Glomerular endothelial cell (primary cell): Measurements from ENCODE around the gene CEP295NL. TPM values are rescaled to one million over a fixed set of nuclear protein-coding genes. Genes with fewer than 3 reads are reported as not detected.
"Not testable (repeated sequence)": the region's sequence is repeated elsewhere in the genome, so short reads cannot be mapped to it uniquely, and the experiment has no call there.

ENCODE experiments used
- DNase-seq: peaks from one replicate; pipeline ENCODE4 v3.0.0-alpha.2; 2011; ENCODE audit warnings: low read depth, low spot score; ENCODE audit errors: extremely low read depth
- total RNA-seq: library from RNA; depleted of rRNA; stranded (reverse); fragments of >200 nt; gene quantifications from 2 replicates; pipeline ENCODE4 v1.2.3, GENCODE V29; 2015

Gene CEP295NL
- total RNA-seq, 1 donor from 2014 or later: 3.7 TPM

DNA sequence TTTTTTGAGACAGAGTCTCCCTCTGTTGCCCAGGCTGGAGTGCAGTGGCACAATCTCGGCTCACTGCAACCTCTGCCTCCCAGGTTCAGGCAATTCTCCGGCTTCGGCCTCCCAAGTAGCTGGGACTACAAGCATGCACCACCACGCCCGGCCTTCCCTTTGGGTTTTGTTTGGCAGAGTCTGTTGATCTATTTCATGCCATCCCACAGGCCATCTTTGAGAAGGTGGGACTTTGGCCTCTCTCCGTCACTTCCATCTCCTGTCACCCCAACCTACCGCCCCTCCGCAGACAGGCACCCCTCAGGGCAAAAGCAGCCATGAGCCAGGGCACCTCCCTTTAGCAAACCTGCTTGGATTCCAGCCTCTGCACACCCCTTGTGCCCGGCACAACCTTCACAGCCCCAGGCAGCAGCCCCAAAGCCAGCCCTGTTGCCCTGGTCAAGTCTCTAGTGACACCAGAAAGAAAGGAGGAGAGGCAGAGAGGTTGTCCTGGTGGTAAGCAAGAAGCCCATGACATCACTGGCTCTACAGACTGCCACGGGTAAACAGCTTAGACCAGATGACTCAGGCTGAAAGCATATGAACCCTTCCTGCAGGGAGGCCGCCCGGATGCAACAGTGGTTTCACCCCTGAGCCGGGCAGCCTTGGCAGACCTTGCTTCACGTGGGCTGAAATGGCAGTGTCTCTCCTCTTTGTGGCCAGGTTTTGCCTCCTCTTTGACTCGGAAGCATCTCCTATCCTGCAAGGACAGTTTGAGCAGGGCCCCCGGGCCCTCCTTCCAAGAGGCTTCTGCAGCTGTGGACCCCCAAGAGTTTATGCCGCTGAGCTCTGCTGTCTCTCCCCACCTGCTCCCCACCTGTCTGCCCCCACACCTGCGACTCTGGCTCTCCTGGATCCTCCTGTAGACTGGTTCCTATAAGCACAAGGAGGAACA, 30.3 kb upstream of the CEP295NL start:
- DNase-seq: peak; percentile 90

DNA sequence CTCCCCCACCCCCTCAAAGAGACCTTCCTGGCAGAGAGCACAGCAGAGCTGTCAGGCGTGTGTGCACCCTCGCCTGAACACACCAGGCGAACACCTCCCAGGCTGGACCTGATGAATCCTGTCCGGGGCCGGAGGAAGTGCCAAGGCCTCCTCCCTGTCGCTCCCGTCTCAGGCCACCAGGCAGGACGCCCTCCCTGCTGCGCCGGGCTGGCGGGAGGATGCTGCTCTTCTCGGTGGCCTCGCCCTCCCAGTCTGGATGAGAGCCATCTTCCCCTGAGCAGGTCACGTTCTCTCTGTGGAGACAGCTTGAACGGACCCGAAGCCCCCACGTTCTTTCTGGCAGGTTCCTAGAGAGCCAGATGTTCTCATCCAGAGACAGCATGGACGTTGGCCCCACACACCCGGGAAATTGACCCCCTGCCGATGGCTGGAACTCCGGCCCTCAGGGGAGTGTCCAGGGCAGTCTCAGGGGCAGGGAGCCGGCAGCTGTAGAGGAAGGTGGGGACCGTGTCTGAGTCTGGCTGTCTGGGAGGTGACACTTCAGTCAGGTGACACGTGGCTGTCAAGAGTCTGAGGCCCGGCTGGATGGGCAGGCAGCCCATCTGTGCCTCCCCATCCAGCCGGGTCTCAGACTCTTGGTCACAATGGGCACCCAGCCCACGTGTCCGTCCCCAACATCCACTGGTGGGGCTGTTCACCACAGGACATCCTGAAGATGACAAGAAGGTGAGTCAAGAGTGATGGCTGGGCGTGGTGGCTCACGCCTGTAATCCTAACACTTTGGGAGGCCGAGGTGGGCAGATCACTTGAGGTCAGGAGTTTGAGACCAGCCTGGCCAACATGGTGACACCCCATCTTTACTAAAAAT, 27.1 kb upstream of the CEP295NL start:
- DNase-seq: no peak

DNA sequence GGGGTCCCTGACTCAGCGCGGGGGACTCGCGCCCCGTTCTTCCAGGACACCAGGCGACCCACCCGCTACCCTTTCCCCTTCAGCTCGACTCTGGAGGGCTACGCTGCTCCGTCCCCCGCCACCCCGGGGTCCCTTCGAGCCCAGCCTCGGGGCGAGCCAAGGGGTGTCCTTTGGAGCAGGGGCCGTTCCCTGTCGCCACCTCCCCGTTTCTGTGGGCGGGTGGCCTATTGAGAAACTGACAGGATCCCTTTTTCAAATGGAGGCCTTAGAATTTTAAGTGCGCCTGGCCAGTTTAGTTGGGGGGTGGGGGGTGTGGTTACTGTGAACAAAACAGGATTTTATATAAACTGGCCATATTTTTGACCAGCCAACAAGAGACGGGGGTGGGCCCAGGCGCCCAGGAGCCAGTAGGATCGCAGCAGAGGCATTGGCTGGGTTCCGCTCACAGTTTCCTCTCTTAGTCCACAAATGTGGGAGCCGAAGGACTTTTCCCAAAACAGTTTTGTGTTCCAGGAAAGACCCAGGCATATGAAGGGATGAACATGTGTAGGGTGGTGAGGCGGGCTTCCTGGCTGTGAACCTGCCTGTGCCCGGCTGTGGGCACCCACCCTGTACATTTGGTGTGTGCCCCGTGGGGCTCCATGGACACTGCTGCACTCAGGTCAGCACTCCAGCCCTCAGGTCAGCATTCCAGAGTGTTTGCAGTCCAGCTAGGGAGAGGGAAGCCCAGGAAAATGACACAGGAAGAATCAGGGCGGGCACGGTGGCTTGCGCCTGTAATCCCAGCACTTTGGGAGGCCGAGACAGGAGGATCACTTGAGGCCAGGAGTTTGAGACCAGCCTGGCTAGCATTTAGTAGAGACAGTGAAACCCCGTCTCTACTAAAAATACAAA, 22.9 kb upstream of the CEP295NL start:
- DNase-seq: no peak

DNA sequence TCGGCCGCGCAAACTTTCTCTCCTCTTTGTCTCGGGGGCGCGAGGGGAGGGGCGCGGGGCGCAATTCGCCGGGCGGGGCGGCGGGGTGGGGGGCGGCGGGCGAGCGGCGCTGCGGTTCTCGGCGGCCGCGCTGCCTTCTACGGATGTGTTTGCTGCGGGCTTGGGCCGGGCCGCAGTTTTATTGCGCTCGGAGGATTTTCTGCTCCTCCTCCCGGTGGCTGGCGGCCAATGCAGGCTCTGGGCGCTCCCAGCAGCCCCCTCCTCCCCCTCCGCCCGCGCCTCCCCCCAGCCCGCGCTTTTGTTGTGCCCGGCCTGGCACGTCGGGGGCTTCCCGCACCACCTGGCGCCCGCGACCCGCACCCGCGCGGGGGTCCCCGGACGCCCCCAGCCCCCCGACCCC, 22.2 kb upstream of the CEP295NL start, which contains the start of gene TIMP2:
TSS of gene TIMP2 (minus strand) at position 154 of the 400 bp plus-strand sequence. CDS start 299 bp downstream, outside the sequence.
- DNase-seq: no peak

DNA sequence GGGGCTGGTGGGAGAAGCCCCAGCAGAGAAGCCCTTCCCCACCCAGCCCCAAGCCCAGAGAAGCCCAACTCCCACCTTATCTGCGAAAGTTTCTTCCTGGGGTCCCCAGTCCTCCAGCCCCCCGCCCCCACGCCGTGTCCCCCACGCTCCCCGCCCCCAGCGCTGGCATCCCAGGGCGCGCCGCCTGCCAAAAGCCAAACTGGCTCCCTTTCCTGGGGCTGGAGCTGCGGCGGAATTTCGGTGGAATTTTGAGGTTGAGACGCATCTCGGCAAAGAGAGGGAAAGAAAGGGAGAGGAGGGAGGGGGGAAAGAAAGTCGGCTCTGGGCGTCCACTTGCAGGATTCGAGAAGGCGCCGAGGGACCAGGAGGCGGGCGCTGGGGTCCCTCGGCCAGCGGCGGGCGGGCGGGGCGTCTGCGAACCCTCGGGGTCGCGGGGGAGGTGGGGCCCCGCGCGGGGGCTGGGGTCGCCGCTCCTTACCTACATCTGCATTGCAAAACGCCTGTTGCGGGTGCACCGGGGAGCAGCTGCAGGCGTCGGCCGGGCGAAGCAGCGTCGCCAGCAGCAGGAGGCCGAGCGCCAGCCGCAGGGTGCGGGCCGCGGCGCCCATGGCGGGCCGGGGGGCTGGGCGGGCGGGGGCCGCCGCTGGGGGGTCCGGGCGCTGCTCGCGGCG, 21.6 kb upstream of the CEP295NL start:
- DNase-seq: no peak

DNA sequence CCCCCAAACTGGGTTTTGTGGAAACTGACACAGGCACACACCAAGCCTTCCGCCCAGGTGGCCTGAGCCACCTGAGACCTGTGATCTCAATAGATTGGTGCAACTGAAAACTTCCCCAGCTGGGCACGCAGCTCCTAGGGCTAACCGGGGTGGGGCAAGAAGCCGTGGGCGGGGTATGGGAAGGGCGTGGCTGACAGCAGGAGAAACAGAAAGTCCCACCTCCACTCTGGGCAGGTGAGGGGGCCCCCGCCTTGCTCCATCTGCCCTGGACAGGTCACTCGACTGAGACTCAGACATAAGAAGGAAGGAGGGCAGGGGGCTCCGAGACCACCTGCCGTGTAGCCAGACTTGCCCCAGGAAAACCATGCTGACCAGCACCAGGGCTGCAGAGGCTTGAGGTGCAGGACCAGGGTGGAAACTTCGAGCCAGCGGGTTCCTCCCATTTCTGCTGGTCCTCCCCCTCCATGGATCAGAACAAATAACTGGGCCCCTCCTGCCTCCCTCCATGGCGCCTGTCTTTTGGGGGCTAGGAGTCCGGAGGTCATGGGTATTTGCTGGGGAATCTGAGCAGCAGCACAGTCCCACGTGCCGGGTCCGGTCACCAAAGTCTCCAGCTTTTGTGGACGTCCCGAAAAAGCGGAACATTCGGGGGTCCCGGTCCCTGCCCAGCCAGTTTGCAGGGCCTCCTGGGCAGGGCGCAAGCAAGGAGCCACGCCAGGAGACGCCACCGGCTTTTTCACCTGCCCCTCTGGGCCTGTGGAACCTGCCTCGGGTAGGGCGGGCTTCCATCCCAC, 20.9 kb upstream of the CEP295NL start:
- DNase-seq: no peak

DNA sequence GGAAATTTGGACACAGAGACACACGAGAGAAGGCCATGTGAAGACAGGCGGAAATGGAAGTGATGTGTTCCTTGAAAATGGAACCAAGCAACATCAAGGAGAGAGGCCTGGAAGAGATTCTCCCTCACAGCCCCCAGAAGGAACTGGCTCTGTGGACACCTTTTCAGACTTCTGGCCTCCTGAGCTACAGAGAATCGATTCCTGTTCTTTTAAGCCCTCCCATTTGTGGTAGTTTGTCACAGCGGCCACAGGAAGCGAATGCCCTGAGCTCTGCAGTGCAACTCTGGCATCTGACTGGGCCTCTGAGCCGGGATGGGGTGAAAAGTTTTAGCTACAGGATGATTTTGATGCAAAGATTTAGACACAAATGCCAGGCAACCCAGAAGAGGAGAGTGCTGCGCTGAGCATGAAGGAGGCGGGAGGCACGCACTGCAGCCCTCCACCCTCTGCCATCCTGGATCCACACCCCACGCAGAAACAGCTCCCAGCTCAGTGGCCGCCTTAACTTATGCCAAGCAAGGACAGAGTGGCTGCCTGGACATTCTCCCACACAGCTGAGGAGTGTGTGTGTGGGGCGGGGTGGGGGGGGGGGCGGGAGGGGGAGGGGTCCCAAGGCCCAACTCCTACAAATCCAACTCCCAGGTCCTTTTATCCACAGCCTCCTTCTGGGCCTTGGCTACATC, 20.0 kb upstream of the CEP295NL start:
- no peak for DNase-seq

DNA sequence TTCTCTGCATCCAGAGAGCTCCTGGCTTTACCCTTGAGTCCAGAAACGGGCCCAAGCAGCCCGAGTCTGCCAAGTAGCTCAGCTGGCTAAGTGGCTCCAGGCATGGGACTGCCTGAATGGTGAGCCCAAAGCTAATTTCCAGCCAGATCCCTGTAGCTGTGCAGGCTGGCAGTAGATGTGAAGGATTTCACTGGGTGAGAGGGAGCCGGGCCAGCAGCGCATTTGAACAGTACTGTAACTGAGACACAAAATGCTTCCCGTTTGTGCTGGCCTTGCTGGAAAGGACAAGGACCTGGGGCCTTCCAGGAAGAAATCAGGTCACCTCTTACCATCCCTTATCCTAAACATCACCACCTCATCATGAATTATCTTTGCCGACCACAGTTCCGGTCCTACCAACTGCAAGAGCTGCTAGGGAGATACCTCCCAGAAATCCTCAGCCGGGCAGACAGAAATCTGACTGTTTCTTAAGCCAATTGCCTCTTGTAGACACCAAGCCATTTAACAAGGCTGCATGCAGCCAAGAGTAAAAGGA, 18.5 kb upstream of the CEP295NL start:
- no peak for DNase-seq

DNA sequence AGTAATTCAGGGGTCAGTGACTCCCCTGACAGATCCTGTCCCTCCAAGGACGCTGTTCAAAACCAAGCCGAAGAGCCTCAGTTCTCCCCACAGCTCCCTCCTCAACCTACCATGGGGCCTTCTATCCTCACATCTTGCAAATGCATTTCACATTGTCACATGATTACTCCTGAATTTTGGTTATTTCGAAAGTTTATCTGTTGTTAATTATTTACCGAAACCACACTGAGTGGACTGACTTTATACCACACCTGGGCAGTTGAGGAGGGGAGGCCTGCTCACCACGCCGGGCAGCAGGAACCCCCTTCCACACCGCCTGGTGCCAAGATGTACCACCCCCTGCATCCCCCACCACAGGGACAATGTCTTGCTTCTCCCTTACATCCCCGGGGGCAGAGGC, 17.5 kb upstream of the CEP295NL start:
- DNase-seq: no peak

DNA sequence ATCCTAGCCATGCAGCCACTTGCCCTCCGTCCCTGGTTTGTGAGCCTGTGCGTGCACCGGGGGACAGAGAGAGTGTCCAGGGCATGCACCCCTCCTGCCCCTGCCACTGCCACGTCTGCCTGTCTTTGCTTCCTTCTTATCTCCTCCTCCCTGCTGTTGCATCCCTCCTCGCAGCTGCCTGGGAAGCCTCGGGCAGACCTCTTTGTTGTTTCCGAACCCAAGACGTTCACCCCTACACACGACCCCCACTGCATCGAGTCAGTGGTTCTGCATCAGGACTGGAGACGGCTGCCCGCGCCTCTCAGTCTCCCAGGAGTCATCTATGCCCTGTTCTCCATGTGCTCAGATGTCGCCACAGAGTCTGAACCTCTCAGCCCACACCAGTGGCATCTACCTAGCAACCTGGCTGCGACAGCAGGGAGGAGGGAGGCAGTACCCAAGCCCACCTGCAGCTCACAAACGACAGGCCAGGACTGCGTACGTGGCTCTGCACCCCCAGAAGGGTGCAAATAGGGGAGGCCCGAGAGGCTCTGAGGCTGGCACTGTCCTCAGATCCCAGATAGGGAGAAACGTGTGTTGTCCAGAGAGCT, 17.0 kb upstream of the CEP295NL start:
- no peak for DNase-seq

DNA sequence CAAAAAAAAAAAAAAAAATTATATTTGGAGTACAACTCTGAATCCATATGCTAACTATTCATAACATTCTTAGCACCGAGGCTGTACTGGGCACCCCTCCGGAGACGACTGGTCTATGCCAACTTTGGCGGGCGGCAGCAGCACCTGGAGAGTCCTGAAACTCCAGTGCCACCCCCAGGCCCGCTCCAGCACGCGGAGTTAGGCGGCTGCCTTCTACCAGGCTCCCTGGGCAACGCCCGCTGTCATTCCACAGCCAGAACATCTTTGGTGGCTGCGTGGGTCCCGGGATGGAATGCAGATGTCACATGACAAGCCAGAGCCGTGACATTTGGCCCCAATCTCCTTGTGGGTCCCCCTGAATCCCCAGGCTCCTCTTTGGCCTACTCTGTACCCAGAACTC, 16.0 kb upstream of the CEP295NL start:
- no peak for DNase-seq

DNA sequence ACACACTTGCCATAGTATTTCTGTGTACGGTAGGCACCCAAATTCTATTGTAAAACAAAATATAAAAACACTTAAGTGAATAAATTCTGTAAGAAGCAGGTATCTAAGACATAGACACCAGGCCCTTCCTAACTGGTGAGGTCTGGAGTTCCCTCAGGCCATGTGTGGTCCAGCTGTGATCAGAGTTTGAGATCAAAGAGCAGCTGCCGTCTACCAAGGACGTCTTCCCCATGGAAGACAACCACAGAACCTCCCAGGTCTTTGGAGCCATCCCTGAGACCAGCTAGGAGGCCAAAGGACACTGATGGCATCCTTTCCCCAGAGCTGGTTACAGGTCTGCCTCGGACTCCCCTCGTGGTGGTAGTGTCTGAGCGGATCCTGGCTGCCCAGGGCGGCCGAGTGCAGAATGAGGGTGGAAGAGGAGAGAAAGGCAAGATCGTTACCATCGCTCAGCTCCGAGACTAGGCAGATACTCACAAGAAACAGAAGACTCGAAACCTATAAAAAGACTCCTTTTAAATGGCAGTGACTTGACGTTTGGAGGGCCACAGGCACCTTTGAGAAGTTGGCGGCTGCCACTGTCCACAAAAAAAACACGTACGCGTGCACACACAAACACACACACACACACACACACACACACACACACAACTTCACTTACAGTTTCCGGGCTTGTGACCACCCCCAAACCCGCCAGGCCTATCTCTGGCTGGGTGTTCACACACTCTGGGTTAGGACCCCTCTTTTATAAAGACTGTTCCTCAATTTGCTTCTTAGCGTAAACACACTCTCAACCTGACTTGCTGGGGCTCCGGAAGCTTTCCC, 14.7 kb upstream of the CEP295NL start:
- DNase-seq: no peak

DNA sequence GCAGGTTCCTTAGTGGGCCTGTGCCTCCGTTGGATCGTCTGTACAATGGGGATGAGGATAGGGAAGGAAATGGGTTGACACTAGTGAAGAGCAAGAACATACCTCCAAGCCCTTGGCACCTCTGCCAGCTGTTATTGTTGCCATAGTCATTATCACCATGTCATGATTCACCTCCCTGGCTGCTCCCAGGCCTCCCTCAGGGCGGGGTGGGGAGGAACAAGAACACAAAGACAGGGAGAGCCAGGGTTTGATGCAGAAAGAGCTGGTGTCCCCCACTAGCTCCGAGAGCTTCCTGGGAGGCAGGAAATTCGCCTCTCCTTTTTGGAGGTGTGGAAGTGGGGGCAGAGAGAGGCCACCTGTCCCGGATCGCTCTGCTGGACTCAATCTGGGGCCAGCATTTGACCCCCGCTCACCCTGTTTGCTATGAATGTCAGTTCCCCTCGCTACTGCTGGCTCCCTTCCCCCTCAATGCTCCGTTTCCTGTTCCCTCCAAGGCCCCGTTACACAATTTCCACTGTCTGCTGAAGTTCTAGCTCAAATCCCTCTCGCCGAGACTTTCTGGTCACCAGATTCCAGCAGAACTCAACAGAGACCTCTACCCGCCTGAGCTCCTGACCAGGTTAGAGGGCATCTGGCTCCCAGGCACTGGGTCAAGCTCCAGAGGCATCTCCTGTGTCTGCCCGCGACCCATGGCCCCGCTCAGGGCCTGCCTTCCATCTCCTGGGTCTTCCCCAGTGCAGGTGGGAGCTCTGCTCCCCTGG, 13.1 kb upstream of the CEP295NL start:
- DNase-seq: no peak

DNA sequence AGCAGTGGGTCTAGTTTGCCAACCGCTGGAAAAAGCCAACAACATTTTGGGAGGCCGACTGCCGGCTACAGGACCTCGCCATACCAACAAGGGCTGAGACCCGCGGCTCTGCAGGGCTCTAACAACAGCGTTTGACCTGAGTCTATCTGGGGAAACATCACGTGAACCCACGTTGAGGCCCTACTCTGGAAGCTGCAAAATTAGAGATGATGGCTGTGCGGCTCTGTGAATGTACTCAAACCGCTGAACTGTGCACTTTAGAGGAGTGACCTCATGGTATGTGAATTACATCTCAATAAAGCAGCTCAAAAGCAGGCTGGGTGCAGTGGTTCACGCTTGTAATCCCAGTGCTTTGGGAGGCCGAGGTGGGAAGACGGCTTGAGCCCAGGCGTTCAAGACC, 10.1 kb upstream of the CEP295NL start:
- no peak for DNase-seq

DNA sequence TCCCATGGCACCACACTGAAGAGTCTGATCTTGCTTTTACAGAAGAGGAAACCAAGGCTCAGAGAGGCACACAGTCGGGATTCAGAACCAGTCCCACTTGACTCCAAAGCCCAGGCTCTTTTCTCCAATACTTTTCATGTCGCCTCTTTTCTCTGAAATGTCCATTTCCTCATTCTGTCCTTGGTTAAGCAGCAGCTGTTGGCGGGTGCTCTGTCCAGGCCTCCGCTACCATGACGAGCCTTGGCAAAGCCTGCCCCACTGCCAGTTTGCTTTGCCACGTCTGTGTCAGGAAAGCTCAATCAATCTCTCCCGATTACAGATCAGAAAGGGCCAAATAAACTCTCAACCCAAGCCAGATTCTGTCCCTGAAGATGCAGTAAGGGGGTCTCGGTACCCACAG, 9.1 kb upstream of the CEP295NL start:
- DNase-seq: no peak

DNA sequence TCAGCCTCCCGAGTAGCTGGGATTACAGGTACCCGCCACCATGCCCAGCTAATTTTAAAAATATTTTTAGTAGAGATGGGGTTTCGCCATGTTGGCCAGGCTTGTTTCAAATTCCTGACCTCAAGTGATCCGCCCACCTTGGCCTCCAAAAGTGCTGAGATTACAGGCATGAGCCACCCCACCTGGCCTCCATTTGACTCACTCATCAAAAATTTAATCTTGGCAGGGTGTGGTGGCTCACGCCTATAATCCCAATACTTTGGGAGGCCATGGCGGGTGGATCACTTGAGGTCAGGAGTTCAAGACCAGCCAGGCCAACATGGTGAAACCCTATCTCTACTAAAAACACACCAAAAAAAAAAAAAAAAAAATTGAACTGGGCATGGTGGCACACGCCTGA, 8.5 kb upstream of the CEP295NL start:
- DNase-seq: not testable (repeated sequence)
